ENCODE data around the gene RPTOR. TPM values are rescaled to one million over a fixed set of nuclear protein-coding genes. Genes with fewer than 3 reads are reported as not detected.

The RPTOR gene
- total and polyA plus RNA-seq, 2 donors (not counting 3 experiments of a cell fraction or from before 2014, with no cell fraction given): 10.7 to 41.8 TPM

DNA sequence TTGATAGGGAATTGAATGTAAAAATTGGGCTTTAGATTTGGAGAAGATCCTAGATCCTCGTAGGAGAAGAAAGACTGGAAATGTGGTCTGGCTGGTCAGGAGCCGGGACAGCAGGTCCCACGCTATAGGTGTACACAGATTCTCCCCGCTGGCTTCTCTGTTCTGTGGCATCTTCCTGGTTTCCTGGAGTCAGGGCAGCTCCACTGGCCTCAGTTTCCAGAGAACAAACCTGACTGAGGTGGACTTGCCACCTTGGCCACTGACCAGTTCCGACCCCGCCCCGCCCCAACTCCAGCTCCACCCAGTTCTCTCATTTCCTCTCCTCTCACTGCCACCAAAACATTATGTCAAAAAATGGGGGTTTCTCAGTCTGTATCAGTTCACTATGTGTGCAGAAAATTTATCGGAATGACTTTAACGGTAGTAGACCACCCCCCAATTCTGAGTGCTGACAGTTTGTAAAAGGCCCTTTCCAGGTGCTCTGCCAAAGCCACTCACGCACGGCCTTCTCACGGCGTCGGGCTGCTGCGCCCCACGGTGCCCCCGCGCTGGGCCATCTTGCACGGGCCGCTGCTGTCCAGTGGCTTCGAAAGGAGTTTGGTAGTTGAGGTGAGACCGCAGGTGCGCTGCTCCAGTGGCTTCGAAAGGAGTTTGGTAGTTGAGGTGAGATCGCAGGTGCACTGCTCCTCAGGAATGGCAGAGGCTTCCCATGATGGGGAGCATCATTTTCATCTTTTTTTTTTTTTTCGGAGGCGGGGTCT is 285.6 kb downstream of the RPTOR start:
- H3K4me3 ChIP-seq (replicated peaks in 1 of 3; ENCODE audit: insufficient read depth in 1 of 3, low read depth in 1 of 3, low read length in 3 of 3): no peak overlapping the region
- no peaks in the 10 kb centered on the region for H4K20me1 ChIP-seq (replicated peaks; ENCODE audit: control insufficient read depth, extremely low read depth, insufficient read depth, low read length)
- dilution Hi-C loops (cut with MboI; ENCODE audit: extremely low pct_ligation_motif_present, low sequenced_read_pairs): no loop called here
- no peaks in the 10 kb centered on the region for H3K79me2 ChIP-seq (ENCODE audit: control insufficient read depth, insufficient read depth, low read length)
- H3K4me2 ChIP-seq (ENCODE audit: insufficient read depth, low read length): no peak overlapping the region
- CTCF ChIA-PET: no interaction called here
- H3K27me3 ChIP-seq (ENCODE audit: control insufficient read depth in 2 of 2, insufficient read depth in 2 of 2, low read length in 2 of 2): no peaks in the 10 kb centered on the region
- no peaks in the 10 kb centered on the region for H3K9me3 ChIP-seq (replicated peaks; ENCODE audit: control insufficient read depth, insufficient read depth, low read length)
- no peak overlapping the region for H3K9ac ChIP-seq (replicated peaks; ENCODE audit: extremely low read depth, insufficient read depth, low read length)
- peaks cover 32% of the 10 kb centered on the region for H3K4me1 ChIP-seq (ENCODE audit: control insufficient read depth, extremely low read depth, insufficient read depth, low read length)
- POLR2A ChIA-PET: no interaction called here
- H3K36me3 ChIP-seq (ENCODE audit: control insufficient read depth in 2 of 2, extremely low read depth in 1 of 2, insufficient read depth in 2 of 2, low read length in 2 of 2): no peaks in the 10 kb centered on the region
- no peak for FAIRE-seq
- H3K27ac ChIP-seq (ENCODE audit: insufficient read depth, low read depth, low read length): no peak overlapping the region
- intact Hi-C loops (cut with micrococcal nuclease): loop anchor here (10.0 kb wide), 1 partner anchor 285 kb away; the partner anchor contains the start of gene RPTOR
- no peak for DNase-seq (ENCODE audit: low read depth, low spot score)
- H3K9me1 ChIP-seq (replicated peaks; ENCODE audit: control insufficient read depth, extremely low read depth, insufficient read depth, low read length): no peaks in the 10 kb centered on the region
- no peak overlapping the region for H2AFZ ChIP-seq (ENCODE audit: low read depth, low read length)
- TF ChIP-seq JUN (IDR thresholded peaks at IDR 0.05; ENCODE audit: borderline replicate concordance, insufficient read depth, insufficient read length, low read depth) (no peak), MYC (IDR thresholded peaks at IDR 0.05; ENCODE audit: low read depth, low read length) (no peak), GATA2 (IDR thresholded peaks at IDR 0.05; ENCODE audit: insufficient read depth, insufficient read length, low read depth, low read length) (no peak), POLR2AphosphoS5 (IDR thresholded peaks at IDR 0.05; ENCODE audit: insufficient read depth, low read depth, low read length) (no peak), EZH2 (IDR thresholded peaks at IDR 0.05; ENCODE audit: borderline replicate concordance, low read depth, low read length, severe bottlenecking) (no peak), FOS (IDR thresholded peaks at IDR 0.05; ENCODE audit: borderline replicate concordance, insufficient read depth, low read length) (no peak), POLR2A (IDR thresholded peaks at IDR 0.05; ENCODE audit: low read depth, low read length) (no peak)
- TF ChIP-seq, protein P1, sequence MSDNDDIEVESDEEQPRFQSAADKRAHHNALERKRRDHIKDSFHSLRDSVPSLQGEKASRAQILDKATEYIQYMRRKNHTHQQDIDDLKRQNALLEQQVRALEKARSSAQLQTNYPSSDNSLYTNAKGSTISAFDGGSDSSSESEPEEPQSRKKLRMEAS (IDR thresholded peaks at IDR 0.05; ENCODE audit: insufficient read depth, insufficient read length): no peak
- TF ChIP-seq, protein P2, sequence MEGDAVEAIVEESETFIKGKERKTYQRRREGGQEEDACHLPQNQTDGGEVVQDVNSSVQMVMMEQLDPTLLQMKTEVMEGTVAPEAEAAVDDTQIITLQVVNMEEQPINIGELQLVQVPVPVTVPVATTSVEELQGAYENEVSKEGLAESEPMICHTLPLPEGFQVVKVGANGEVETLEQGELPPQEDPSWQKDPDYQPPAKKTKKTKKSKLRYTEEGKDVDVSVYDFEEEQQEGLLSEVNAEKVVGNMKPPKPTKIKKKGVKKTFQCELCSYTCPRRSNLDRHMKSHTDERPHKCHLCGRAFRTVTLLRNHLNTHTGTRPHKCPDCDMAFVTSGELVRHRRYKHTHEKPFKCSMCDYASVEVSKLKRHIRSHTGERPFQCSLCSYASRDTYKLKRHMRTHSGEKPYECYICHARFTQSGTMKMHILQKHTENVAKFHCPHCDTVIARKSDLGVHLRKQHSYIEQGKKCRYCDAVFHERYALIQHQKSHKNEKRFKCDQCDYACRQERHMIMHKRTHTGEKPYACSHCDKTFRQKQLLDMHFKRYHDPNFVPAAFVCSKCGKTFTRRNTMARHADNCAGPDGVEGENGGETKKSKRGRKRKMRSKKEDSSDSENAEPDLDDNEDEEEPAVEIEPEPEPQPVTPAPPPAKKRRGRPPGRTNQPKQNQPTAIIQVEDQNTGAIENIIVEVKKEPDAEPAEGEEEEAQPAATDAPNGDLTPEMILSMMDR (IDR thresholded peaks at IDR 0.05; ENCODE audit: extremely low read depth in 1 of 2, insufficient read depth in 1 of 2, low read depth in 1 of 2, low read length in 2 of 2): no peak
- BruUV-seq (replicated peaks): no TSS peak

Data from endothelial cell of umbilical vein (primary cell).